T-helper 9 cell (primary cell): ENCODE data around the gene EPPIN.
"Not testable (repeated sequence)": the region's sequence is repeated elsewhere in the genome, so short reads cannot be mapped to it uniquely, and the experiment has no call there.

Experiments
- DNase-seq: peaks from one replicate; pipeline ENCODE4 v3.0.0-alpha.2; 2020
- total RNA-seq, 2 donors: gene quantifications; one replicate each; lab custom pipeline; 2026; lab: John Stamatoyannopoulos, UW

The EPPIN gene
- 0 reads per million in 2 donors for total RNA-seq

GRCh38 chr20:45547206-45547770, at the start of gene EPPIN:
EPPIN (minus strand) TSS chr20:45547401; CDS start chr20:45547357, 44 bp downstream.
- DNase-seq = no peak

- DNase-seq = no peak
Measured at GRCh38 chr20:45595235-45595634, 48.0 kb upstream of the EPPIN start.

- no peak for DNase-seq
Measured at GRCh38 chr20:45593498-45593897, 46.3 kb upstream of the EPPIN start.

GRCh38 chr20:45592574-45593189, 45.5 kb upstream of the EPPIN start:
- no peak for DNase-seq

- no peak for DNase-seq
Measured at GRCh38 chr20:45589725-45590124, 42.5 kb upstream of the EPPIN start.

DNA sequence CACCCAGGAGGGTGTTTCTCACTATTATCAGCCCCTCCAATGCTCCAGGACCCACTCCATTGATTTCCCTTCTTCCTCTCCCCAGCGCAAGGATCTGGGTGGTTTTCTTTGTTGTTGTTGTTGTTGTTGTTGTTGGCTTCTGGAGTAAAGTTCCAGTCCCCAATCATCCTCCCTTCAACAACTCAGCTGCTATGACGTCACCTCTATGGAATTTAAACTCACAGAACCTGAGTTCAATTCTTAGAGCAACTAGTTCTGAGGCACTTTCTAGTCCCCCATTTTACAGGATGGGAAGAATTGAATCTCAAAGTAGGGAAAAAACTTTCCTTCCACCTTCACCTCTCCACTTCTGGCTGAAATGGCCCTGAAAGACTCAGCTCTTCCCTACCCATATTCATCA, 41.6 kb upstream of the EPPIN start:
- no peak for DNase-seq

DNA sequence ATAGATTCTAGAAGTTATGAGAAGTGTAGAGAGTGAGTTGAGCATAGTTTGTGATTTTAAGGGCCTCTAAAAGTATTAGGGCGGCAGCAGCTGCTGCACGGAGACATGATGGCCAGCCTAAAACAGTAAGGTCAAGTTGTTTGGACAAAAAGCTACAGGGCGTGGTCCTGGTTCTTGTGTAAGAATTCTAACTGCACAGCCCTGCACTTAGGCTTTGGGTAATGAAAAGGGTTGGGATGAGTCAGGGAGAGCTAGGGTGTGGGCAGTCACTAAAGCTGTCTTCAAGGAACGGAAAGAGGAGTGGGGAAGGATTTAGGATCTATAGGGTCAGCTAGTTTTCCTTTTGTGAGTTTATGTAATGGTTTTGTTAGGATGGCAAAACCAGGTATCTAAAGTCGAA, 38.8 kb upstream of the EPPIN start:
- not testable (repeated sequence) for DNase-seq

- DNase-seq = not testable (repeated sequence)
Measured at GRCh38 chr20:45584294-45584693, 37.1 kb upstream of the EPPIN start.

GRCh38 chr20:45583502-45583901, 36.3 kb upstream of the EPPIN start:
- no peak for DNase-seq

GRCh38 chr20:45581702-45582101, 34.5 kb upstream of the EPPIN start:
- no peak for DNase-seq

DNA sequence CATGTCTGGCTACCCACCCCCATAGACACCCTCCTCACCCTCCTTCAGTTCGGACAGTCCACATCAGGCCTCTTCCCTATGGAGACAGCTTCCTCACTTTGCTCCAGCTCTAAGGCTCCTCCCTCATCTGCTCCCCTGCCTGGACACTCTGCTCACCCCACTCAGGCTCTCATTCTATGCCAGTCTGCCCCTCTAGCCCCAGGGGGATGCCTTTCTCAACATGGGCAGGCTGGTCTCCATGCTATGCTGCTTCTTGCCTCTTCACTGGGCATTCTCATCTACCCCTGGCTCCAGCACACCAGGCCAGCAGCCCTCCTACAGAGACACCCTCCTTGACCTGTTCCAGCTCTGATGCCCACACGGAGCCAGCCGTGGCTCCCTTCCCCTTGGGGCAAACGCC, 32.0 kb upstream of the EPPIN start, which contains the start of gene WFDC8:
TSS of gene WFDC8 (minus strand) at position 101 of the 400 bp plus-strand sequence. CDS start at position 64, 37 bp downstream.
- DNase-seq = no peak

DNA sequence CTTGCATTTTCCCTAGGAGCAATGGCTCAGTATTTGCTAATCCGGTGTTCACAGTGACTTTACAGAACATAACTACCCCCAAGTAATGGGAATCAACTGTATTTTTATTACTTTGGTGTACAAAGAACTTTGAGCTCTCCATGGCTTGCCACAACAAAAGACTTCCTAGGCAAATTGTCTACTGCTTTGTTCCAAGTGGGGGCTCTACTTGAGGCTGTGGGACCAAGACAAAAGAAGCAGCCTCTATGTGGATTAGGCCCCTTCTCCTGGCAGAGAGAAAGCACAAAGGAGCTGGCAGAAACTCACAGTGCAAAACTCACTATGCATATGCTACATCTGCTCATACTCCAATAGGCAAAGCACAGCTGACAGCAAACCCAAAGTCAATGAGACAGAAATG, 31.0 kb upstream of the EPPIN start:
- DNase-seq = no peak

GRCh38 chr20:45576995-45577394, 29.8 kb upstream of the EPPIN start:
- DNase-seq = no peak

DNA sequence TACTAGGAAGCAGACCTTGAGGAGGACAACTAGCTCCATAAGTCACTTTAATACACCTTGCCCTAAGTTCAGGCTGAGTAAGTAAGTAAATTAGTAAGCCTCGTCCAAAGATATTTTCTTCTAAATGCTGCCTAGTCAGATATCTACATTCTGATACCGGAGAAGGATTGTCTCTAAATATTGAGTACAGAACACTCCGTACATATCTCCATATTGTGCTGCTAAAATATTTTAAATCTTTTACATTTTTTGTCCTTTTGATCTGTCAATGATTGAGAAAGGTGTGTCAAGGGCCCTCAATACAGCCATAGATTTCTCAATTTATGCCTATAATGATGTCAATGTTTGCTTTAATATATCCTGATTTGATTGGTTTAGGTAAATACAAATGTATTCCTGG, 28.7 kb upstream of the EPPIN start:
- DNase-seq = no peak

DNA sequence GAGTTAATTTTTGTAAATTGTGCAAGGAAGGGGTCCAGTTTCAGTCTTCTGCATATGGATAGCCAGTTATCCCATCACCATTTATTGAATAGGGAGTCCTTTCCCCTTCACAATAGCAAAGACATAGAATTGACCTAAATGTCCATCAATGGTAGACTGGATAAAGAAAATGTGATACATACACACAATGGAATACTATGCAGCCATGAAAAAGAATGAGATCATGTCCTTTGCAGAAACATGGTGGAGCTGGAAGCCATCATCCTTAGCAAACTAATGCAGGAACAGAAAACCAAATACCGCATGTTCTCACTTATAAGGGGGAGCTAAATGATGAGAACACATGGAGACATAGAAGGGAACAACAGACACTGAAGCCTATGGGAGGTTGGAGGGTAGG, 22.4 kb upstream of the EPPIN start:
- not testable (repeated sequence) for DNase-seq

DNA sequence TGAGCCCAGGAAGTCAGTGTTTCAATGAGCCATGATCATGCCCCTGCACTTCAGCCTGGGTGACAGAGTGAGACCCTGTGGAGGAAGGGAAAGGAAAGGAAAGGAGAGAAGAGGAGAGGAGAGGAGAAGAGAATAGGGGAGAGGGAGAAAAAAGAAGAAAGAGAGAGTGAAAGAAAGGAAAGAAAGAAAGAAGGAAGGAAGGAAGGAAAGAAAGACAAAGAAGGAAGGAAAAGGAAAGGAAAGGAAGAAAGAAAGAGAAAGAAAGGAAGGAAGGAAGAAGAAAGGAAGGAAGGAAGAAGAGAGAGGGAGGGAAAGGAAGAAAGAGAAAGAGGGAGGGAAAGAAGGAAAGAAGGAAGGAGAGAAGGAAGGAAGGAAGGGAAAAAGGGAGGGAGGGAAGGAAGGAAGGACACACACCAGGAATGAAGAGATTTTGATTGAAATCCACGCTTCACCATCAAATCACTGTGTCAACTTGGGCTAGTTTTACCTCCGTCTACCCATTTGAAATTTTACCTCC, 17.6 kb upstream of the EPPIN start:
- DNase-seq = no peak

GRCh38 chr20:45555198-45555597, 8.0 kb upstream of the EPPIN start:
- no peak for DNase-seq

- DNase-seq = no peak
Measured at GRCh38 chr20:45552456-45552855, 5.3 kb upstream of the EPPIN start.

DNA sequence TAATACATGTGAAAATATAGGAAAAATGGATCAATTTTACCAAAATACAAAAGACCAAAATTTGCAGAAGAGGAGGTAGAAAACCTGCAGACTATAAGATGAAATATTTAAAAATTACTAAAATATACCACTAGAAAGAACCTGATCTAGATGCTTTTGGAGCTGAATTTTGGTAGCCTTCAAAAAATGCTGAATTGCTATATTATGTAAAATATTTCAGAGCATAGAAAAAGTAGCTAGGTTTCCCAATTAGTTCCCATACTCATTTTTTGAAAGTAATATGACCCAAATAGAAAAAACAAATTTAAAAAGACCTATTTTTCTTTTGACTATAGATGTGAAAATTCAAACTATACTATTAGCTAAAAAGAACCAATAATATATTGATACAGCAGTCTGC, 3.6 kb upstream of the EPPIN start:
- no peak for DNase-seq

DNA sequence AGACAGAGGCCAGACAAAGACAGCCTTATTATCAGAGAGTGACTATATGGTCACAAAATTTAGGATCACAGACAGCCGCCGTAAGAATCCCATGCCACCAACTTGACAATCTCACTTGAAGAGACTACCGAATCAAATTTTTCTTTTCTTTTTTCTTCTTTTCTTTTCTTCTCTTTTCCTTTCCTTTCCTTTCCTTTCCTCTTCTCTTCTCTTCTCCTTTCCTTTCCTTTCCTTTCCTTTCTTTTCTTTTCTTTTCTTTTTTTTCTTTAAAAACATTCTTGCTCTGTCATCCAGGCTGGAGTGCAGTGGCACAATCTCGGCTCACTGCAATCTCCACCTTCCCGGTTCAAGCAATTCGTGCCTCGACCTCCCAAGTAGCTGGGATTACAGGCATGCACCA, 1.2 kb upstream of the EPPIN start:
- no peak for DNase-seq

GRCh38 chr20:45545754-45546453, 1.3 kb downstream of the EPPIN start:
- no peak for DNase-seq

DNA sequence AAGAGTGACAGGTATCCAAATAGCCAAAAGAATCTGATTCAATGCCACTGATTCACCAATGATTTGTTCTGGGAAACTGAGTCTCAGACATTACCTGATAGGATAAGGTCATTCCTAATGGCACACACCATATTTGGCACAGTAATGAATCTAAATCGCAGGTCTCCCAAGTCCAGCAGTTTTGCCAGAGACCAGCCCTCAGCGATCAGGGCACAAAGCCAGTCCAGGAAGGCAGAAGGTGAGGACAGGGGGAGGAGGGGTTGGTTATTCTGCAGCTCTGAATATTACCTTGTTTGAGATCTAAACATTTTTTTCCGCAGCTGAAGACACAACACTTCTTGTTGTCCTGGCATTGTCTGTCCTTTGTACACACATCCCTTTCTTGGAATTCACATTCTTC, 1.9 kb downstream of the EPPIN start:
- DNase-seq = no peak

GRCh38 chr20:45539382-45539781, 7.8 kb downstream of the EPPIN start, which contains the start of gene WFDC6:
WFDC6 (minus strand) TSS chr20:45539482; CDS start chr20:45539407, 75 bp downstream.
- DNase-seq = no peak
